T47D (cell line): ENCODE results near the gene RARRES2.

Experiments
- DNase-seq, 2 experiments: peaks; one replicate each; pipeline versions ENCODE4 v3.0.0 to v3.0.0-alpha.2; 2011 to 2012; ENCODE audit warnings: low read depth in 1 of 2, low spot score in 1 of 2
- JUND ChIP-seq: IDR thresholded peaks from 2 replicates; pipeline ENCODE4 v1.6.1; 2012; ENCODE audit warnings: low read depth
- in situ Hi-C: cut with HindIII; loops from 2 replicates; pipeline ENCODE4 v1.10.0; 2016; ENCODE audit warnings: low sequenced_read_pairs, low pct_unique_long_range_greater_than_20kb

Gene RARRES2

GRCh38 chr7:150336746-150337145 is 4.7 kb downstream of the RARRES2 start:
- in situ Hi-C loops: no loop called here
- TF ChIP-seq JUND: no peak
- DNase-seq: no peak

GRCh38 chr7:150335774-150336112 is 5.7 kb downstream of the RARRES2 start:
- DNase-seq: no peak
- in situ Hi-C loops: no loop called here
- no peak for TF ChIP-seq JUND

DNA sequence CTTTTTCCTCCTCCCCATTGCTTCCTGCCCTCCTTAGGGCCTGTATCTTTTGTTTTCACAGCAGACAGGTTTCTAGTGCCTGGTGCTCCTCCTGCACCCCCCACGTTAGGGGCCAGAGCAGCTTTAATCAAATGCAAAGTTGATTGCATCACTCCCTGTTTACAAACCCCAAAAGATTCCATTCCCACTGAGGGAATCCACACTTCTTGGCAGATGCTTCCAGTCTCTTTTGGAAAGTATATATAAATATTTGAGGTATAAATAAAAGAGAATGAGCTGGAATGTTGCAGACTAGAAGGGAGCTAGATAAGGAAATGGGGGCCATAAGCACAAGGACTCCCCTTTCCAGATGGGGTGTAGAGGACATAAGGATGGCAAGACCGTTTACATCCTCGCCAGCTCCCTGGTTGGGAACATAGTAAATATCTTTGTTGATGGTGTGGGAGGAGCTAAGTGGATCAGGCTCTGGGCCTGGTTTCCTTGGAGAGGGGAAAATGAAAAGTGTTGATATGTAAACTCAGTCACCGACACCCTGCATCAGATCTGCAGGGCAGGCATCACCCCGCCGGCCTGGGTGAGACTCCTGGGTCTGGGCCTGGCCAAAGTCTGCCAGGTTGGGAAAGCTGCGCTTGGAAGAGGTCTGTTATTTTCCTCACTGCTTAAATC is 6.2 kb downstream of the RARRES2 start:
- in situ Hi-C loops: no loop called here
- no peak for DNase-seq
- no peak for TF ChIP-seq JUND

- no peak for TF ChIP-seq JUND
- DNase-seq: no peak
- in situ Hi-C loops: no loop called here
Observed at GRCh38 chr7:150334108-150334507, 7.3 kb downstream of the RARRES2 start.

DNA sequence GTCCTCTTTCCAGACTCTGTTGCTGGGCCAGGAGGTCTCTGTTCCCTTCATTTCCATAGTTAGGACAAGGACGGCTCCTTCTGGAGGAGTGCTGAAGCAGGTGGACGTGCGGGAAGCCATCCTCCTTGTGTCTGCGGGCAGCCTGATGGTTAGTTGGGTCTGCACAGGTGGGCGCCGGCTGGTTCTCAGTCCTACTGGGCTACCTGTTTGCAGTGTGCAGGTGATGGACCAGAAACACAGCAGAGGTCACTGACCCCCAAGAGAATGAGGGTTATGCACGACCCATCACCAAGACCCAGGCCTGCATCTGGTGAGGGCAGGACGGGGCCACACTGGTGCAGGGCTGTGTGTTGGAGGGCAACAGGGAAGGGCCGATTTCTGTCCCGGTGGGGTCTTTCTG is 7.8 kb downstream of the RARRES2 start:
- in situ Hi-C loops: no loop called here
- TF ChIP-seq JUND: no peak
- no peak for DNase-seq

DNA sequence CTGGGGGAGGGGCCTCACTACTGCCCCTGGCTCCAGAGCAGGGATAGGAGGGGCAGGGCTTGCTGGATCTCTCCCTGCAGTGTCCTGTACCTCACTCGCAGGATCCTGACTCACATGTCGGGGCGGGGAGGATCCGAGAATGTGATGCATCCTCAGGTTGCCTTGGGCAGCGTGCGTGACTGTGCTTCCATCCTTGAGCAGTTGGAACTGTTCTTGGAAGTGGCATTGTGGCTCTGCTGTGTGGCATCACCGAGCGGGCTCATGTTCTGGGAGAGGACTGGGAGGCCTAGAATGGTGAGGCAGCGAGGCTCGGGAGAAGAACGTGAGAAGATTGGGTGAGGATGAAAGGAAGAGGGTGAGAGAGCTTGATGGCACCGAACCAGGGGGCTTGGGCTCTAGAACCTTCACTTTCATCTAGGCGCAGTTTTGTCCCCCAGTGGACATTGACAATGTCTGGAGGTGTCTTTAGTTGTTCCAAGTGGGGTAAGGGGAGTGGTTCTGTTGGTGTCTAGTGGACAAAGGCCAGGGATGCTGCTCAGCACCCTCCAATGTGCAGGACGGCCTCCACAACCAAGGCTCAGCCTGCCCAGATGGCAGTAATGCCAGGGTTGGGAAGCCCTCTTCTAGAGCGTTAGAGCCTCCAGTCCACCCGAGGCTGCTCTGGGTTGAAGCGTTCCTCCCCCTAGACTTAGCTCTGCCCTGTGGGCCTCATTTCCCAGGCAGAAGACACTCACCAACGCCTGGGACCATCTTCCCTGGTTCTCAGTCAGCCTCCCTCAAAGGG is 8.4 kb downstream of the RARRES2 start:
- in situ Hi-C loops: no loop called here
- DNase-seq: no peak
- no peak for TF ChIP-seq JUND

- in situ Hi-C loops: no loop called here
- no peak for TF ChIP-seq JUND
Observed at GRCh38 chr7:150330211-150330885, 11.1 kb downstream of the RARRES2 start.

GRCh38 chr7:150329331-150330120 is 11.9 kb downstream of the RARRES2 start:
- in situ Hi-C loops: no loop called here
- DNase-seq: no peak
- TF ChIP-seq JUND: no peak

More at GRCh38 chr7:150330211-150330885, 11.1 kb downstream of the RARRES2 start:
- DNase-seq: no peak

GRCh38 chr7:150327308-150327707 is 14.1 kb downstream of the RARRES2 start:
- DNase-seq: no peak
- TF ChIP-seq JUND: no peak
- in situ Hi-C loops: no loop called here

DNA sequence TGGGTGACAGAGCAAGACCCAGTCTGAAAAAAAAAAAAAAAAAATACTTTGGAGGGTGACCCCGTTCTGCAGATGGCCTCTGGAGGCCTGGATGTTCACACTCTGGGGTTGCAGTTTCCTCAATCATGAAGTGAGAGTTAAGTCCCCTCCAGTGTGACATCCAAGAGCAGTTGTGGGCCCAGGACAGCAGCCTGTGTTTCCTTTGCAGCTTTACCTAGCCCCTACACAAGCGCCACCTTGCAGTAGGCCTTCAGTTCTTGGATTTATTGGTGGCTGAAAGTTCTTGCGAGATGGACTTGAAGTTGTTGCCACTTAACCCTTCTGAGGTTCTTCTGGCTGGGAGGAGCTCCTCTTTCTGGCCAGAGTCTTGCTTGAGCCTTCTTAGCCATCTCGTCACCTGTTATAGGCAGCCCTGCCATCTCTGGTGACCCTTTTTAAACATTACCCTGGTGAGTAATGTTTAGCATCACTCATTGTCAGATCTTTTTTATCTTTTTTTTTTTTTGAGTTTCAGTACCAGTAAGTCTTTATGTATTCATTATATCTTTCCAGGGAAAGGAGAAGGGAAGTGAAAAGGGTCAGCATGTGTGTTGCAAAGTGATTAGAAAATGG is 14.7 kb downstream of the RARRES2 start:
- DNase-seq: no peak
- no peak for TF ChIP-seq JUND
- in situ Hi-C loops: no loop called here

- no peak for TF ChIP-seq JUND
- in situ Hi-C loops: no loop called here
- DNase-seq: no peak
Observed at GRCh38 chr7:150325901-150326300, 15.5 kb downstream of the RARRES2 start.

DNA sequence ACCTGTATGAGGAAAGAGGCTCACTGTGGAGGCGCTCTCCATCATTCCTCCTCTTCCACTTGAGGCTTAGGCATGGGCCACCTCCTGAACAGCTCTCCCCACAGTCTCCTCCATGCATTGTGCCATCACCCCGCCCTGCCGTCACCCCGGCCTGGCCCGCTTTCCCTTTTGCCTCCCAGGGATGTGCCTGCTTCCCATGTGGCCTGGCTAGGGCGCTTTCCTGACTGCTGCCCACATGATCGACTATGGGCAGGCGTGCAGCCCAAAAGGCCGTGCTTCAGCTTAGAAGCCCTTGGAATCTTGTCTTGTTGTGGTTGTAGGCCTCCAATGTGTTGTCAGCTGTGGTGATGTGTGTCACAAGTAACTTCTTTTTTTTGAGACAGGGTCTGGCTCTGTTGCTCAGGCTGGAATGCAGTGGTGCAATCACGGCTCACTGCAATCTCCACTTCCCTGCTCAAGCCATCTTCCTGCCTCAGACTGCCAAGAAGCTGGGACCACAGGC is 16.3 kb downstream of the RARRES2 start:
- no peak for TF ChIP-seq JUND
- in situ Hi-C loops: no loop called here

More for the DNA sequence above, 16.3 kb downstream of the RARRES2 start:
- DNase-seq: no peak
